Keratinocyte (primary cell): ENCODE data around the gene SPOP.

ENCODE experiments used
- CTCF ChIP-seq, 3 experiments: IDR thresholded peaks in 1 of 3; conservative IDR thresholded peaks in 1 of 3; optimal IDR thresholded peaks in 1 of 3; 2 replicates in 2 of 3; 3 replicates in 1 of 3; pipeline versions ENCODE3 to v1.5.1; 2011; ENCODE audit warnings: low read length in 3 of 3, mild to moderate bottlenecking in 3 of 3, moderate library complexity in 2 of 3, control low read depth in 1 of 3, inconsistent platforms in 1 of 3; ENCODE audit not compliant: insufficient read depth in 2 of 3; ENCODE audit errors: extremely low read depth in 1 of 3
- EZH2 ChIP-seq: IDR thresholded peaks from one replicate; pipeline ENCODE4 v1.6.1; 2012; ENCODE audit warnings: inconsistent platforms, mild to moderate bottlenecking, low read length, moderate library complexity

GRCh38 chr17:49582789-49583188 lies 95.1 kb downstream of the SPOP start:
- TF ChIP-seq CTCF (optimal IDR thresholded peaks at IDR 0.05 in 1 of 3, IDR thresholded peaks at IDR 0.05 in 1 of 3, conservative IDR thresholded peaks at IDR 0.05 in 1 of 3; ENCODE audit: extremely low read depth in 1 of 3, insufficient read depth in 2 of 3, low read length in 3 of 3), result no peak
- no peak for TF ChIP-seq EZH2
